Astrocyte (in vitro differentiated cells and primary cell): ENCODE results near the gene KRT83.

Source experiments
- CTCF ChIP-seq: IDR thresholded peaks from 2 replicates; pipeline ENCODE4 v1.5.1; 2011; ENCODE audit warnings: low read depth, mild to moderate bottlenecking, inconsistent platforms, low read length, moderate library complexity; ENCODE audit not compliant: insufficient read depth
- EZH2 ChIP-seq: IDR thresholded peaks from 2 replicates; pipeline ENCODE4 v1.6.1; 2012; ENCODE audit warnings: mild to moderate bottlenecking, low read length, inconsistent platforms; ENCODE audit not compliant: insufficient read depth

- TF ChIP-seq EZH2 (no peak), CTCF (no peak)
Observed at GRCh38 chr12:52356762-52357580, 35.8 kb upstream of the KRT83 start.
